ENCODE data around the gene TJP3.

Gene TJP3

GRCh38 chr19:3782903-3783302 is 74.7 kb downstream of the TJP3 start:
- no peak for DNase-seq (ENCODE audit: low read depth)

- DNase-seq (ENCODE audit: low read depth): no peak
Observed at GRCh38 chr19:3783660-3784584, 75.7 kb downstream of the TJP3 start.

GRCh38 chr19:3784607-3785450 is 76.6 kb downstream of the TJP3 start:
- DNase-seq (ENCODE audit: low read depth): no peak

GRCh38 chr19:3785451-3785937 is 77.3 kb downstream of the TJP3 start:
- no peak for DNase-seq (ENCODE audit: low read depth)

- no peak for DNase-seq (ENCODE audit: low read depth)
Observed at GRCh38 chr19:3785938-3786824, 78.0 kb downstream of the TJP3 start, which contains the start of gene MATK. Gene MATK, minus strand, starts transcription at chr19:3786381. Its CDS starts 1,246 bp downstream, at chr19:3785135.

GRCh38 chr19:3788996-3789778 is 81.0 kb downstream of the TJP3 start:
- DNase-seq (ENCODE audit: low read depth): no peak

- DNase-seq (ENCODE audit: low read depth): no peak
Observed at GRCh38 chr19:3790209-3790734, 82.1 kb downstream of the TJP3 start.

- DNase-seq (ENCODE audit: low read depth): no peak
Observed at GRCh38 chr19:3790941-3791340, 82.8 kb downstream of the TJP3 start.

GRCh38 chr19:3792114-3792513 is 83.9 kb downstream of the TJP3 start:
- DNase-seq (ENCODE audit: low read depth): no peak

GRCh38 chr19:3793799-3794198 is 85.6 kb downstream of the TJP3 start:
- no peak for DNase-seq (ENCODE audit: low read depth)

- DNase-seq (ENCODE audit: low read depth): no peak
Observed at GRCh38 chr19:3796358-3796757, 88.2 kb downstream of the TJP3 start.

- no peak for DNase-seq (ENCODE audit: low read depth)
Observed at GRCh38 chr19:3798137-3798536, 90.0 kb downstream of the TJP3 start.

All from stimulated activated CD8-positive, alpha-beta memory T cell treated with anti-CD3 and anti-CD28 coated beads, Interleukin-7, amount 100 ng/mL, for 24 hours (primary cell).